ENCODE data around the gene DNAL1. TPM values are rescaled to one million over a fixed set of nuclear protein-coding genes. Genes with fewer than 3 reads are reported as not detected.
A peak's percentile ranks its signal among the peaks of the same experiment; 100 is the strongest.

The DNAL1 gene
- total and polyA plus RNA-seq, 2 of the 13 experiments (the other 11 are each of a cell fraction or from before 2014, with no cell fraction given), result 1.4 to 13.3 TPM

- TF ChIP-seq ZBTB33 (CRISPR knock-in tag; IDR thresholded peaks at IDR 0.05) (no peak), RARA (CRISPR knock-in tag; IDR thresholded peaks at IDR 0.05) (no peak), ZNF747 (CRISPR knock-in tag; IDR thresholded peaks at IDR 0.05; ENCODE audit: borderline replicate concordance) (no peak), NCOA5 (CRISPR knock-in tag; IDR thresholded peaks at IDR 0.05) (no peak), ZNF563 (CRISPR knock-in tag; IDR thresholded peaks at IDR 0.05) (peak; percentile 59; the same call in 1 of the 2 replicates), TBX2 (CRISPR knock-in tag; IDR thresholded peaks at IDR 0.05; ENCODE audit: borderline replicate concordance) (no peak), SALL1 (CRISPR knock-in tag; IDR thresholded peaks at IDR 0.05) (peak; percentile 67), RBM39 (IDR thresholded peaks at IDR 0.05; ENCODE audit: low read depth, low read length, poor library complexity, severe bottlenecking) (no peak), BRCA1 (CRISPR knock-in tag; IDR thresholded peaks at IDR 0.05) (no peak), NKX3-1 (CRISPR knock-in tag; IDR thresholded peaks at IDR 0.05) (no peak), ZNF326 (CRISPR knock-in tag; IDR thresholded peaks at IDR 0.05; ENCODE audit: borderline replicate concordance) (no peak), SUZ12 (IDR thresholded peaks at IDR 0.05; ENCODE audit: low read depth, low read length) (no peak), CREBL2 (CRISPR knock-in tag; IDR thresholded peaks at IDR 0.05; ENCODE audit: borderline replicate concordance) (peak; percentile 61; the same call in 1 of the 2 replicates), ZNF496 (CRISPR knock-in tag; IDR thresholded peaks at IDR 0.05; ENCODE audit: insufficient replicate concordance) (no peak), NONO (IDR thresholded peaks at IDR 0.05) (no peak), NONO (CRISPR knock-in tag; conservative IDR thresholded peaks at IDR 0.05) (peak; percentile 55), HNRNPH1 (optimal IDR thresholded peaks at IDR 0.05; ENCODE audit: low read depth, low read length) (no peak)
- TF ChIP-seq, protein P1, sequence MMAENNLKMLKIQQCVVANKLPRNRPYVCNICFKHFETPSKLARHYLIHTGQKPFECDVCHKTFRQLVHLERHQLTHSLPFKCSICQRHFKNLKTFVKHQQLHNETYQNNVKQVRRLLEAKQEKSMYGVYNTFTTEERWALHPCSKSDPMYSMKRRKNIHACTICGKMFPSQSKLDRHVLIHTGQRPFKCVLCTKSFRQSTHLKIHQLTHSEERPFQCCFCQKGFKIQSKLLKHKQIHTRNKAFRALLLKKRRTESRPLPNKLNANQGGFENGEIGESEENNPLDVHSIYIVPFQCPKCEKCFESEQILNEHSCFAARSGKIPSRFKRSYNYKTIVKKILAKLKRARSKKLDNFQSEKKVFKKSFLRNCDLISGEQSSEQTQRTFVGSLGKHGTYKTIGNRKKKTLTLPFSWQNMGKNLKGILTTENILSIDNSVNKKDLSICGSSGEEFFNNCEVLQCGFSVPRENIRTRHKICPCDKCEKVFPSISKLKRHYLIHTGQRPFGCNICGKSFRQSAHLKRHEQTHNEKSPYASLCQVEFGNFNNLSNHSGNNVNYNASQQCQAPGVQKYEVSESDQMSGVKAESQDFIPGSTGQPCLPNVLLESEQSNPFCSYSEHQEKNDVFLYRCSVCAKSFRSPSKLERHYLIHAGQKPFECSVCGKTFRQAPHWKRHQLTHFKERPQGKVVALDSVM (CRISPR knock-in tag; IDR thresholded peaks at IDR 0.05), result peak; percentile 50; the same call in 1 of the 2 replicates
- TF ChIP-seq, protein P2, sequence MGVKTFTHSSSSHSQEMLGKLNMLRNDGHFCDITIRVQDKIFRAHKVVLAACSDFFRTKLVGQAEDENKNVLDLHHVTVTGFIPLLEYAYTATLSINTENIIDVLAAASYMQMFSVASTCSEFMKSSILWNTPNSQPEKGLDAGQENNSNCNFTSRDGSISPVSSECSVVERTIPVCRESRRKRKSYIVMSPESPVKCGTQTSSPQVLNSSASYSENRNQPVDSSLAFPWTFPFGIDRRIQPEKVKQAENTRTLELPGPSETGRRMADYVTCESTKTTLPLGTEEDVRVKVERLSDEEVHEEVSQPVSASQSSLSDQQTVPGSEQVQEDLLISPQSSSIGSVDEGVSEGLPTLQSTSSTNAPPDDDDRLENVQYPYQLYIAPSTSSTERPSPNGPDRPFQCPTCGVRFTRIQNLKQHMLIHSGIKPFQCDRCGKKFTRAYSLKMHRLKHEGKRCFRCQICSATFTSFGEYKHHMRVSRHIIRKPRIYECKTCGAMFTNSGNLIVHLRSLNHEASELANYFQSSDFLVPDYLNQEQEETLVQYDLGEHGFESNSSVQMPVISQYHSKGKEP (CRISPR knock-in tag; IDR thresholded peaks at IDR 0.05), result no peak
- TF ChIP-seq, protein P3, sequence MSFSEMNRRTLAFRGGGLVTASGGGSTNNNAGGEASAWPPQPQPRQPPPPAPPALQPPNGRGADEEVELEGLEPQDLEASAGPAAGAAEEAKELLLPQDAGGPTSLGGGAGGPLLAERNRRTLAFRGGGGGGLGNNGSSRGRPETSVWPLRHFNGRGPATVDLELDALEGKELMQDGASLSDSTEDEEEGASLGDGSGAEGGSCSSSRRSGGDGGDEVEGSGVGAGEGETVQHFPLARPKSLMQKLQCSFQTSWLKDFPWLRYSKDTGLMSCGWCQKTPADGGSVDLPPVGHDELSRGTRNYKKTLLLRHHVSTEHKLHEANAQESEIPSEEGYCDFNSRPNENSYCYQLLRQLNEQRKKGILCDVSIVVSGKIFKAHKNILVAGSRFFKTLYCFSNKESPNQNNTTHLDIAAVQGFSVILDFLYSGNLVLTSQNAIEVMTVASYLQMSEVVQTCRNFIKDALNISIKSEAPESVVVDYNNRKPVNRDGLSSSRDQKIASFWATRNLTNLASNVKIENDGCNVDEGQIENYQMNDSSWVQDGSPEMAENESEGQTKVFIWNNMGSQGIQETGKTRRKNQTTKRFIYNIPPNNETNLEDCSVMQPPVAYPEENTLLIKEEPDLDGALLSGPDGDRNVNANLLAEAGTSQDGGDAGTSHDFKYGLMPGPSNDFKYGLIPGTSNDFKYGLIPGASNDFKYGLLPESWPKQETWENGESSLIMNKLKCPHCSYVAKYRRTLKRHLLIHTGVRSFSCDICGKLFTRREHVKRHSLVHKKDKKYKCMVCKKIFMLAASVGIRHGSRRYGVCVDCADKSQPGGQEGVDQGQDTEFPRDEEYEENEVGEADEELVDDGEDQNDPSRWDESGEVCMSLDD (CRISPR knock-in tag; IDR thresholded peaks at IDR 0.05; ENCODE audit: borderline replicate concordance), result no peak
Measured at GRCh38 chr14:73713803-73714655, 69.2 kb downstream of the DNAL1 start, which contains the start of gene PNMA1 (continued).

All from HepG2 (cell line).